ENCODE data around the gene GPR146.
"Not testable (repeated sequence)": the region's sequence is repeated elsewhere in the genome, so short reads cannot be mapped to it uniquely, and the experiment has no call there.

Gene GPR146, protein sequence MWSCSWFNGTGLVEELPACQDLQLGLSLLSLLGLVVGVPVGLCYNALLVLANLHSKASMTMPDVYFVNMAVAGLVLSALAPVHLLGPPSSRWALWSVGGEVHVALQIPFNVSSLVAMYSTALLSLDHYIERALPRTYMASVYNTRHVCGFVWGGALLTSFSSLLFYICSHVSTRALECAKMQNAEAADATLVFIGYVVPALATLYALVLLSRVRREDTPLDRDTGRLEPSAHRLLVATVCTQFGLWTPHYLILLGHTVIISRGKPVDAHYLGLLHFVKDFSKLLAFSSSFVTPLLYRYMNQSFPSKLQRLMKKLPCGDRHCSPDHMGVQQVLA

GRCh38 chr7:1044189-1045068, at the start of gene GPR146:
Gene GPR146, plus strand, starts transcription at chr7:1044546. Its CDS starts 12,970 bp downstream, at chr7:1057516.
- peak; percentile 95 for DNase-seq

GRCh38 chr7:994592-995308, 49.6 kb upstream of the GPR146 start:
- no peak for DNase-seq

- no peak for DNase-seq
Observed at GRCh38 chr7:995571-995970, 48.8 kb upstream of the GPR146 start.

- no peak for DNase-seq
Observed at GRCh38 chr7:996079-996872, 48.1 kb upstream of the GPR146 start.

DNA sequence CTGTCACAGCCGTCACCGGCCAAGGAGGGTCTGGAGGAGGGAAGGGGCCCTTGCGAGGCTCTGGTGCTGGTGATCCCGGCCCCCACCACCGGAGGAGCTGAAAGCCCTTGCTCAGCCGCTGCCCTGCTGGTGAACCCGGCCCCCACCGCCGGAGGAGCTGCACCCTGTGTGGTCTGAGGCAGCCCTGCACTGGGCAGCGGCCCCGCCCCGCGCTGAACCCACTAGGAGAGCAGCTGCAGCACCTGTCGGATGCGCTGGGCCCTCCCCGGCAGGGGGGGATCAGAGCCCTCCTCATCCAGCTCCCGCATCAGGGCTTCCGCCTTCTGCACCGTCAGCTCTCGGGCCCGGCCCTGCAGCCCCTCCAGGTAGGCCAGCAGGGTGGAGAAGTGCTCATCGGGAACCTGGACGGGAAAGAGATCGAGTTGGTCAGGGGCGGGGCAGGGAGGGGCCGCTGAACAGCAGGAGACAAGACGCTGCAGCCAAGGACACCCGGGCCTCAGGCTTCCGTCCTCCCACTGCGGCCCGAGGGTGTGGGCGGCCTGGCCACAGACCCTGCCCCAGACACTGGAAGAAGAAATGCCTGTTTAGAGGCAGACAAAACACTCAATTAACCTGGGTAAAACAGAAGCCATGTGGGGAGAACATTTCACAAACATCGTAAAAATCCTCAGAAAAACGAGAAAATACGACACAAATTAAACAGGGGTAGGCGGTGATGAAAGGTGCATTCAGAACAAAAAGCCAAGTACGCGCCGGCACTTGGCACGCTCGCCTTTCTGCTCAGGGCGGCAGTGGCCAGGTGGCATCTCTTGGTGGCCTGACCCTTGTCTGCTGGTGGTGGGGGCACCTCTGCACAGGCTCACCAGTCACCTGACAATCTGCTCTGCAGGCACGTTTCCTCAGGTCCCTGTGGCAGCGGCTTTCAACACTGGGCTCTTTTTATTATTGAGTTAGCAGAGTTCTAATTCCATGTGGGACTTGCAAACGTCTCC, 46.6 kb upstream of the GPR146 start:
- no peak for DNase-seq

- no peak for DNase-seq
Observed at GRCh38 chr7:999149-999879, 45.0 kb upstream of the GPR146 start.

DNA sequence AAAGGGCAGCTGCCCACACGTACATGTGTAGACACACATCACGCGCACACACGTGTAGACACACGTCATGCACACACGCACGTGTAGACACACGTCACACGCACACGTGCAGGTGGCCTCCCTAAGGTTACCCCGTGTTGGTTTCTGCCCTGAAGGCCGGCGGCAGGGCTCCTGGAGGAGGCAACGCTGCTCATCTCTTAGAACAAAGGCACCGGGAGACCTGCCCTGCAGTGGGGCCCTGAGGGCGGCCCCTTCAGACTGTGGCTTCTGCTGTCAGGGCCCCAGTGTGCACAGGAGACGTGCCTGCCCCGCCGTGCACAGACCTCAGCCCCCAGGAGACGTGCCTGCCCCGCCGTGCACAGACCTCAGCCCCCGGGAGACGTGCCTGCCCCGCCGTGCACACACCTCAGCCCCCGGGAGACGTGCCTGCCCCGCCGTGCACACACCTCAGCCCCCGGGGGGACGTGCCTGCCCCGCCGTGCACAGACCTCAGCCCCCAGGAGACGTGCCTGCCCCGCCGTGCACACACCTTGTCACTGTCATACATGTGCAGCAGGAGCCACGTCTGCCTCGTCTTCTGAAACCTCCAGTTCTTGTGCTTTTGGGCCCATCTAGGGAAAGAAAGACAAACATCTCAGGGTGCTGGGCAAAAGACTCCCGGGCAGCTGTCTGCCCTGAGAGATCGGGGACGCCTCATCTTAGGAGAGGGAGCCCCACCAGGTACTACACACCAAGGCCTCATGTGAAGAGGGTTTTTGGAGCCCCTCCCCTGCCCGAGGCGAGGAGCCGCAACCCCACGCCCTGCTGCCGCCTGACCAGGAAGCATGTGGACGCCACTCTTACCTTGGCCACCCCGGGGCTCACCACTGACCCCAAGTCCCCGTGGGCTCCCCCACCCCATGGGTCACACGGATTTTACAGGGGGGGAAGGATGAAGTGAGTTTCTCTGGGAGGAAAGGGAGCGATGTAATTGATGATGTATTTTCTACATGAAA, 44.1 kb upstream of the GPR146 start:
- no peak for DNase-seq

GRCh38 chr7:1001069-1001770, 43.1 kb upstream of the GPR146 start:
- DNase-seq = not testable (repeated sequence)

DNA sequence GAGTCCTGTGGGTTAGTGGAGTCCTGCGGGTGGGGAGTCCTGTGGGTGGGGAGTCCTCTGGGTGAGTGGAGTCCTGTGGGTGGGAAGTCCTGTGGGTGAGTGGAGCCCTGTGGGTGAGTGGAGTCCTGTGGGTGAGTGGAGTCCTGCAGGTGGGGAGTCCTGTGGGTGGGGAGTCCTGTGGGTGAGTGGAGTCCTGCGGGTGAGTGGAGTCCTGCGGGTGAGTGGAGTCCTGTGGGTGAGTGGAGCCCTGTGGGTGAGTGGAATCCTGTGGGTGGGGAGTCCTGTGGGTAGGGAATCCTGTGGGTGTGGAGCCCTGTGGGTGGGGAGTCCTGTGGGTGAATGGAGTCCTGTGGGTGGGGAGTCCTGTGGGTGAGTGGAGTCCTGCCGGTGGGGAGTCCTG, 42.3 kb upstream of the GPR146 start:
- DNase-seq = not testable (repeated sequence)

DNA sequence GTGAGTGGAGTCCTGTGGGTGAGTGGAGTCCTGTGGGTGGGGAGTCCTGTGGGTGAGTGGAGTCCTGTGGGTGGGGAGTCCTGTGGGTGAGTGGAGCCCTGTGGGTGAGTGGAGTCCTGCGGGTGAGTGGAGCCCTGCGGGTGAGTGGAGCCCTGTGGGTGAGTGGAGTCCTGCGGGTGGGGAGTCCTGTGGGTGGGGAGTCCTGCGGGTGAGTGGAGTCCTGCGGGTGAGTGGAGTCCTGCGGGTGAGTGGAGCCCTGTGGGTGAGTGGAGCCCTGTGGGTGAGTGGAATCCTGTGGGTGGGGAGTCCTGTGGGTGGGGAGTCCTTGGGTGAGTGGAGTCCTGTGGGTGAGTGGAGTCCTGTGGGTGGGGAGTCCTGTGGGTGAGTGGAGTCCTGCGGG, 41.9 kb upstream of the GPR146 start:
- DNase-seq = not testable (repeated sequence)

- no peak for DNase-seq
Observed at GRCh38 chr7:1004018-1004852, 40.1 kb upstream of the GPR146 start.

DNA sequence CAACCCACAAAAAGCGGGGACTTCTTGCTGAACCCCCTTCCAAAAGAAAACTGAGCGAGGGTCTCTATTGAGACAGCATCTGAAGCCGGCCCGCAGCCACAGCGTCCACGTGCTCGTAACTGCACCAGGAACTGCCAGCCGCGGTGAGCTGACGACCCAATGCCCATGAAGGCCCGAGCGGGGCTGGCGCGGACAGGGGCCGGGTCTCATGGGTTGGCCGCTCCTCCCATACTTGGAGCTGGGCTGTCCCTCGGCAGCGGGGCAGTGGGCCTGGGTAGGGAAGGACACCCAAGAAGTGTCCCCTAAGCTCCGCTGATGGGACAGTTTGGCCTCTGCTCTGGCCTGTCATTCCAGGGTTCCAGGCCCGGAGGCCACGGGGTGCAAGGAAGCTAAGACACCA, 39.0 kb upstream of the GPR146 start:
- no peak for DNase-seq

DNA sequence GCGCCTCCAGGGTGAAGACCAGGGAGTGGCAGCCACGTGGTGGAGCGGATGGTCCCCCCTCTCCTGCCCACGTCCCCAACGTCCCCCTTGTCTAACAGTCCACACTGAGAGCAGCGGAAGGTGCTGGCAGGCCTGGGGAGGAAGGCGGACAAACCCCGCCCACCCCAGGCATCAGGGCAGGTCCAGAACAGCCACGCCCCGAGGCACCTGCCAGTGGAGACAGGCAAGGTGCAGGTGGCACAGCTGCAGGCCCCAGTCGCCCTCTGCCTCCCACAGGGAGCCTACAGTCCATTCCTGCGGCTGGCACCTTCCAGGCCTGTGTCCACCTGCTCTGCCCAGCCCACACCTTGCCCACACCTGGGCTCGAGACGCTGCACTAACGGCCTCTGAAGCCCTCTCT, 36.4 kb upstream of the GPR146 start:
- DNase-seq = no peak

DNA sequence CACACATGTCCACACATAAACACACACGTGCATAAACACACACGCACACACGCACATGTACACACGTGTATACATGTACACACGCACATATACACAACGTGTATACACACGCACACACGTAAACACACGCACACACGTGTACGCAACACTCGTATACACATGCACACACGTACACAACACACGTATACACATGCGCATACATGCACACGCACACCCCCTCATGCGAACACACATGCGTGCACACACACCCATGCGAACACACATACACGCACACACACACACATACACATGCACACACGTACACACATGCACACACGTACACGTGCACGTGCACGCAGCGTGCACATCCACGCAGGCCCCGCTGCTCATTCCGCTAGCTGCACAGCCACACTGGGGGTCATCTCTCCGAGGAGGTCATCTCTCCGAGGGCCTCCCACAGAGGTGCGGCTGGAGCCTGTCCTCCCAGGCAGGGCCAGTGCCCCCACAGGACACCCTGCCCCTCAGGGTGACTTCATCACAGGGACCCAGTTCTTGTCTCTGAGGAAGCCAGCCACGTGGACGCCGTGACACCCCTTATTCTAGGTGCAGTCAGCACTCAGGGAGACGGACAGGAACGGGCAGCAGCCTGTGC, 35.5 kb upstream of the GPR146 start:
- no peak for DNase-seq

DNA sequence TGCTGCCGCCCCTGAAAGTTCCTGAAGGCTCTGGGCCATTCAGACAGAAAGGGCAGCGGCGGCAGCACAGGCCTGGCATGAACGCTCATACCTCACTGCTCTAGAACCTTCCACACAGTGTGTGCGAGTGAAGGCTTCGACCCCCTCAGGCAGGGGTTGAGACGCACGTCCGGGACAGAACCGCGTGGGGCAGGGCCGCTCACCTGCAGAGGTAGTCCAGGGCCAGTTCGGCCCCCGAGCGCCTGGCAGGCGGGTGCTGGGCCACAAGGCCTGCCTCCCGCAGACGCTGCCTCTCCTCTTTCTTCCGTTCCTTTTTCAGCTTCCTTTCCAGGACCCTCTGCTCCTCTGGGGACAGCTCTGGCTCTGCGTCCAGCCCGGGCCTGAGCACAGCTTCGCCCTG, 34.6 kb upstream of the GPR146 start:
- no peak for DNase-seq

GRCh38 chr7:1010226-1010625, 34.1 kb upstream of the GPR146 start:
- no peak for DNase-seq
